Measurements from ENCODE around the gene STK38L. TPM values are rescaled to one million over a fixed set of nuclear protein-coding genes. Genes with fewer than 3 reads are reported as not detected.

STK38L gene
- total RNA-seq, 1 donor from 2014 or later: 30.8 TPM

DNA sequence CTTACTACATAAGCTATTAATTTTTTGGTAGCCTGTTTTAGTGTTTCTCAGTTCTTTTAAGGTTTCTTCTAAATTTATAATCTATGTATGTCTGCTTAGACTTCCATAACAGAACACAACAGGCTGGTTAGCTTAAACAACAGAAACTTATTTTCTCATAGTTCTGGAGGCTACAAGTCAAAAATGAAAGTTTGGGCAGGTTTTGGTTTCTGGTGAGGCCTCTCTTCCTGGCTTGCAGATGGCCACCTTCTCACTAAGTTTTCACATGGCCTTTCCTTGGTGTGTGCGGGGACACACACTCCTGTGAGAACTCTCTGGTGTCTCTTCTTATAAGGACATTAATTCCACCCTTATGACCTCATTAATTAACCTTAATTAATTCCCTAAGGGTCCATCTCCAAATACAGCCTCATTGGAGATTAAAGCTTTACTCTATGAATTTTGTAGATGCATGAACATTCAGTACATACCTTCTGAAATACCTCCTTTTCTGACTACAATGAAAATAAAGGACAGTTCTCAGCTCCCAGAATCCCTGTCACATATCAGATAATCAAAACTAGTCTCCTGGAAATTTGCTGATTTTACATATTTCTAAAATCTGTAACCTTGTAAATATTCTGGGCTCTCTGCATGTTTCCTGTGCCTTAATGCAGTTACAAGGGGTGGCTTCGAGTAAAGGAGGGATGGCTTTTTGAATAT lies 65.4 kb downstream of the STK38L start:
- Mint-ChIP-seq H3K4me3 (ENCODE audit: unreplicated experiment) (no peak overlapping the region), H3K27ac (ENCODE audit: unreplicated experiment) (no peak overlapping the region), H3K27me3 (ENCODE audit: unreplicated experiment) (no peaks in the 10 kb centered on the region), H3K4me1 (ENCODE audit: unreplicated experiment) (no peaks in the 10 kb centered on the region), H3K36me3 (ENCODE audit: low read depth, unreplicated experiment) (peaks cover 5% of the 10 kb centered on the region), H3K9me3 (ENCODE audit: unreplicated experiment) (no peaks in the 10 kb centered on the region)
- no peak for DNase-seq (ENCODE audit: low spot score)
- TF ChIP-seq, protein P1, sequence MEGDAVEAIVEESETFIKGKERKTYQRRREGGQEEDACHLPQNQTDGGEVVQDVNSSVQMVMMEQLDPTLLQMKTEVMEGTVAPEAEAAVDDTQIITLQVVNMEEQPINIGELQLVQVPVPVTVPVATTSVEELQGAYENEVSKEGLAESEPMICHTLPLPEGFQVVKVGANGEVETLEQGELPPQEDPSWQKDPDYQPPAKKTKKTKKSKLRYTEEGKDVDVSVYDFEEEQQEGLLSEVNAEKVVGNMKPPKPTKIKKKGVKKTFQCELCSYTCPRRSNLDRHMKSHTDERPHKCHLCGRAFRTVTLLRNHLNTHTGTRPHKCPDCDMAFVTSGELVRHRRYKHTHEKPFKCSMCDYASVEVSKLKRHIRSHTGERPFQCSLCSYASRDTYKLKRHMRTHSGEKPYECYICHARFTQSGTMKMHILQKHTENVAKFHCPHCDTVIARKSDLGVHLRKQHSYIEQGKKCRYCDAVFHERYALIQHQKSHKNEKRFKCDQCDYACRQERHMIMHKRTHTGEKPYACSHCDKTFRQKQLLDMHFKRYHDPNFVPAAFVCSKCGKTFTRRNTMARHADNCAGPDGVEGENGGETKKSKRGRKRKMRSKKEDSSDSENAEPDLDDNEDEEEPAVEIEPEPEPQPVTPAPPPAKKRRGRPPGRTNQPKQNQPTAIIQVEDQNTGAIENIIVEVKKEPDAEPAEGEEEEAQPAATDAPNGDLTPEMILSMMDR (IDR thresholded peaks at IDR 0.05; ENCODE audit: unreplicated experiment): no peak

DNA sequence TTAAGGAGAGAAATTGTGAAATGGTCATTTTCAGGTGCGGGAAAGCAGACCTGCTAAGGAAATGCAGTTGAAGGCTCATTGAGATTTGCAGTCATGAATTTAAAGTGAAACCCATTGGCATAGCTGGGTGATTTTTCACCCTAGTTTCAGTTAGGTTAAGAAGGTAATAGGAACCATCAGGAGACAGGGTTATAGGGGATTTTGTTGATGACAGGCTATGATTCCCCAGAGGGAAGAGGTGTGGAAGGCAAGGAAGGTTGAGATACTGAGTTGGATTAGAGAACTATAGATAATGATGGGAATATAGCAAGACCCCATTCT lies 65.9 kb downstream of the STK38L start:
- H3K27ac Mint-ChIP-seq (ENCODE audit: unreplicated experiment): no peak overlapping the region

DNA sequence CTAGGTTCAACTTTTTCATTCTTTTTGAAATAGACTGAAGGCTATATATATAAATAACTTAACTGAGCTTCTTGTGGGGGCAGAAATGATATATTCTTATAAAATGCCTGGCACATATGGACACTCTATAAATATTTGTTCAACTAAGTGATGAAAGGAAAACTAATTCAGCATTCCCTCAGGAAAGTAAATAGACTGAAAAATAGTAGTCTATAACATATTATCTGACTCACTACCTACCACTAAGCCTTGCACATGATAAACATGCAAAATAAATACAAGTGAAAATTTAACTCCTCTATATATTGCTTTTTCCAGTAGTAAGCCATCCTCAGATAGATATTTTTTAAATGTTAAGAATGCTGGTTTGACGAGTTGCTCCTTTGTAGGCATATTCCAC lies 72.9 kb downstream of the STK38L start:
- no peak for DNase-seq (ENCODE audit: low spot score)
- TF ChIP-seq, protein P1 (IDR thresholded peaks at IDR 0.05; ENCODE audit: unreplicated experiment): no peak
- no peaks in the 10 kb centered on the region for H3K27me3 Mint-ChIP-seq (ENCODE audit: unreplicated experiment)

More for the DNA sequence above, 65.9 kb downstream of the STK38L start:
- Mint-ChIP-seq H3K27me3 (ENCODE audit: unreplicated experiment) (no peaks in the 10 kb centered on the region), H3K4me3 (ENCODE audit: unreplicated experiment) (no peak overlapping the region), H3K36me3 (ENCODE audit: low read depth, unreplicated experiment) (peaks cover 5% of the 10 kb centered on the region), H3K4me1 (ENCODE audit: unreplicated experiment) (no peaks in the 10 kb centered on the region), H3K9me3 (ENCODE audit: unreplicated experiment) (no peaks in the 10 kb centered on the region)
- no peak for DNase-seq (ENCODE audit: low spot score)
- TF ChIP-seq, protein P1 (IDR thresholded peaks at IDR 0.05; ENCODE audit: unreplicated experiment): no peak

DNA sequence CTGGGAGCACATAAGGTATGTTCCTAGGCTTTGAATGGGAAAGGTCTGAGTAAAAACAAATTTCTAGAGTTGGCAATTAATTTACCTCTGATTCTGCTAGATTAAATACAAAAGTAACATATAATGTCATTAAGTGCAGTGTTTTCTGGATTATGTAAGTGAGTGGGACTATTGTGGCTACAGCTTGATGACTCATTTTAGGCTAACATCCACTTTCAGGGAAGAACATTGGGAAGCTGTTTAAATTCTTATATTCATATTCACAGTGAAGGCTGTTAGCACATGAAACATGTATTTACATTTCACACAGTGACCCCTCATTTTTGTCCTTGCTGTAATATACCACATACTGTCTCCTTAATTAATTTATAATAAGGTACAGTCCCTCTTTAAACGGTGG lies 75.3 kb downstream of the STK38L start:
- no peak overlapping the region for H3K4me3 Mint-ChIP-seq (ENCODE audit: unreplicated experiment)
- TF ChIP-seq, protein P1 (IDR thresholded peaks at IDR 0.05; ENCODE audit: unreplicated experiment): no peak
- peak overlapping the region; percentile 13 for H3K27ac Mint-ChIP-seq (ENCODE audit: unreplicated experiment)
- H3K4me1 Mint-ChIP-seq (ENCODE audit: unreplicated experiment): no peaks in the 10 kb centered on the region
- H3K27me3 Mint-ChIP-seq (ENCODE audit: unreplicated experiment): no peaks in the 10 kb centered on the region
- no peaks in the 10 kb centered on the region for H3K9me3 Mint-ChIP-seq (ENCODE audit: unreplicated experiment)
- no peak for DNase-seq (ENCODE audit: low spot score)
- H3K36me3 Mint-ChIP-seq (ENCODE audit: low read depth, unreplicated experiment): peaks cover 11% of the 10 kb centered on the region

More for the DNA sequence above, 72.9 kb downstream of the STK38L start:
- H3K36me3 Mint-ChIP-seq (ENCODE audit: low read depth, unreplicated experiment): peaks cover 11% of the 10 kb centered on the region
- no peaks in the 10 kb centered on the region for H3K4me1 Mint-ChIP-seq (ENCODE audit: unreplicated experiment)
- no peak overlapping the region for H3K4me3 Mint-ChIP-seq (ENCODE audit: unreplicated experiment)
- no peaks in the 10 kb centered on the region for H3K9me3 Mint-ChIP-seq (ENCODE audit: unreplicated experiment)
- no peak overlapping the region for H3K27ac Mint-ChIP-seq (ENCODE audit: unreplicated experiment)

DNA sequence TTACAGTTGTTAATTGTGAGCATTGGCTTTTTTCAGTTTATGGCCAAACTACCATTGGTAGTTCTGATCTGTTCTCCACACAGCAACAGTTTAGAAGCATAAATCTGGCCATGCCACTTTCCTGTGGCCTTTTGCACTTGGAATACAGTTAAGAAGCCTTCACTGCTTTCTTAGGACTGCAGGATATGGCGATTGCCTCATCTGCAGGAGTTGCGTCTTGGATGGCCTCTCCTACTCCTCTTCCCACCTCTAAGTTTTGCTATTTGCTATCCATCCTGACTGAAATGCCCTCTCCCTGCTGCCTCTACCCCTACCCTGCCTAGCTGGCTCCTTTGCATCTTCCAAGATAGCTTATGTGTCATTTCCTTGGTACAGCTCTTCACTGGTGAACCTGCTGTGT lies 75.8 kb downstream of the STK38L start:
- DNase-seq (ENCODE audit: low spot score): no peak
- Mint-ChIP-seq H3K36me3 (ENCODE audit: low read depth, unreplicated experiment) (peaks cover 11% of the 10 kb centered on the region), H3K27ac (ENCODE audit: unreplicated experiment) (no peak overlapping the region), H3K4me3 (ENCODE audit: unreplicated experiment) (no peak overlapping the region), H3K27me3 (ENCODE audit: unreplicated experiment) (no peaks in the 10 kb centered on the region), H3K4me1 (ENCODE audit: unreplicated experiment) (no peaks in the 10 kb centered on the region), H3K9me3 (ENCODE audit: unreplicated experiment) (no peaks in the 10 kb centered on the region)
- TF ChIP-seq, protein P1 (IDR thresholded peaks at IDR 0.05; ENCODE audit: unreplicated experiment): no peak

Data from endothelial cell (in vitro differentiated cells).